Neuronal stem cell (in vitro differentiated cells): ENCODE data around the gene HPCAL1.

Source experiments
- DNase-seq: peaks from one replicate; pipeline ENCODE4 v3.0.0-alpha.2; 2013; ENCODE audit warnings: low spot score
- H2AFZ ChIP-seq: one replicate; pipeline ENCODE4 v1.6.1; 2013; ENCODE audit warnings: mild to moderate bottlenecking, low read length, inconsistent platforms
- H2AK5ac ChIP-seq: 2 replicates; pipeline ENCODE4 v1.6.1; 2013; ENCODE audit warnings: low read depth, mild to moderate bottlenecking, inconsistent platforms, low read length, moderate library complexity, mixed read lengths
- H2BK120ac ChIP-seq: 2 replicates; pipeline ENCODE4 v1.6.1; 2013; ENCODE audit warnings: low read depth, mild to moderate bottlenecking, inconsistent platforms, low read length, moderate library complexity, mixed read lengths
- H2BK12ac ChIP-seq: one replicate; pipeline ENCODE4 v1.6.1; 2013; ENCODE audit warnings: low read length, inconsistent platforms
- H2BK15ac ChIP-seq: 2 replicates; pipeline ENCODE4 v1.6.1; 2013; ENCODE audit warnings: mild to moderate bottlenecking, low read length, inconsistent platforms, mixed read lengths
- H2BK5ac ChIP-seq: one replicate; pipeline ENCODE4 v1.6.1; 2013; ENCODE audit warnings: inconsistent platforms, mild to moderate bottlenecking, low read length, moderate library complexity
- H3K14ac ChIP-seq: one replicate; pipeline ENCODE4 v1.6.1; 2013; ENCODE audit warnings: low read length, inconsistent platforms
- H3K18ac ChIP-seq: 2 replicates; pipeline ENCODE4 v1.6.1; 2013; ENCODE audit warnings: low read length, inconsistent platforms
- H3K23ac ChIP-seq: 2 replicates; pipeline ENCODE4 v1.6.1; 2013; ENCODE audit warnings: low read depth, mild to moderate bottlenecking, mixed read lengths, low read length, inconsistent platforms; ENCODE audit not compliant: poor library complexity
- H3K27ac ChIP-seq: replicated peaks from 3 replicates; pipeline ENCODE4 v1.5.1; 2013; ENCODE audit warnings: low read length, inconsistent platforms
- H3K27me3 ChIP-seq, 3 experiments: 2 replicates each; pipeline ENCODE4 v1.6.1; 2013; ENCODE audit warnings: low read length in 3 of 3, mild to moderate bottlenecking in 2 of 3, inconsistent platforms in 1 of 3, low read depth in 1 of 3, mixed read lengths in 1 of 3, moderate library complexity in 1 of 3; ENCODE audit not compliant: control insufficient read depth in 3 of 3, insufficient read depth in 3 of 3
- H3K36me3 ChIP-seq, 2 donors: replicated peaks in 1 of 2; 2 replicates each; pipeline ENCODE4 v1.6.1; 2013; ENCODE audit warnings: low read length in 2 of 2; ENCODE audit not compliant: control insufficient read depth in 2 of 2, insufficient read depth in 2 of 2
- H3K4ac ChIP-seq: 2 replicates; pipeline ENCODE4 v1.6.1; 2013; ENCODE audit warnings: inconsistent platforms, mild to moderate bottlenecking, low read length, moderate library complexity
- H3K4me1 ChIP-seq, 2 donors: 1 replicate in 1 of 2; 2 replicates in 1 of 2; pipeline ENCODE4 v1.6.1; 2013; ENCODE audit warnings: low read length in 2 of 2, low read depth in 1 of 2; ENCODE audit not compliant: control insufficient read depth in 2 of 2, insufficient read depth in 1 of 2
- H3K4me2 ChIP-seq: one replicate; pipeline ENCODE4 v1.6.1; 2013; ENCODE audit warnings: mild to moderate bottlenecking, low read length, inconsistent platforms; ENCODE audit not compliant: insufficient read depth, poor library complexity, severe bottlenecking
- H3K4me3 ChIP-seq, 2 donors: 2 replicates each; pipeline ENCODE4 v1.5.1; 2013; ENCODE audit warnings: low read length in 2 of 2, mild to moderate bottlenecking in 2 of 2, inconsistent platforms in 1 of 2, moderate library complexity in 1 of 2
- H3K79me1 ChIP-seq: one replicate; pipeline ENCODE4 v1.6.1; 2013; ENCODE audit warnings: low read depth, mild to moderate bottlenecking, inconsistent platforms, low read length, moderate library complexity
- H3K9ac ChIP-seq: one replicate; pipeline ENCODE4 v1.6.1; 2013; ENCODE audit warnings: mild to moderate bottlenecking, low read depth, low read length, inconsistent platforms; ENCODE audit not compliant: poor library complexity
- H3K9me3 ChIP-seq, 2 donors: replicated peaks in 1 of 2; 2 replicates each; pipeline versions ENCODE3 to v1.6.1; 2013; ENCODE audit warnings: low read length in 2 of 2, mild to moderate bottlenecking in 2 of 2, inconsistent platforms in 1 of 2, low read depth in 1 of 2, mixed read lengths in 1 of 2, moderate library complexity in 1 of 2; ENCODE audit not compliant: control insufficient read depth in 2 of 2, insufficient read depth in 1 of 2
- H4K8ac ChIP-seq: one replicate; pipeline ENCODE4 v1.6.1; 2013; ENCODE audit warnings: low read depth, mild to moderate bottlenecking, inconsistent platforms, low read length, moderate library complexity
- H4K91ac ChIP-seq: one replicate; pipeline ENCODE4 v1.6.1; 2013; ENCODE audit warnings: low read length, low read depth, mild to moderate bottlenecking, inconsistent platforms; ENCODE audit not compliant: poor library complexity
- WGBS, 2 donors: extraction: QIAGEN DNeasy Blood & Tissue Kit; methylation state at CpG; one replicate each; pipeline ENCODE4 v1.1.7; 2013; ENCODE audit warnings: missing lambda C conversion rate in 2 of 2, mixed read lengths in 1 of 2; ENCODE audit not compliant: insufficient read length in 2 of 2, insufficient replicate concordance in 1 of 2; ENCODE audit errors: extremely low coverage in 2 of 2; 5-methylcytosine and 5-hydroxymethylcytosine counted together

HPCAL1 gene

GRCh38 chr2:10435820-10436204 lies 133.1 kb downstream of the HPCAL1 start:
- Histone ChIP-seq H4K91ac (no peak overlapping the region), H3K18ac (peak overlapping the region; percentile 34), H3K9me3 (peaks cover 0 to 5% of the 10 kb centered on the region in 2 donors), H3K4me3 (no peak overlapping the region), H3K4me1 (peaks cover 14 to 16% of the 10 kb centered on the region in 2 donors), H2AK5ac (peak overlapping the region; percentile 15), H3K4ac (no peak overlapping the region), H2BK12ac (no peak overlapping the region), H3K23ac (no peak overlapping the region), H3K36me3 (peaks cover 20 to 25% of the 10 kb centered on the region in 2 donors), H2BK5ac (no peak overlapping the region), H2BK120ac (no peak overlapping the region), H3K79me1 (peaks cover 5% of the 10 kb centered on the region), H3K27ac (no peak overlapping the region), H3K27me3 (peaks cover 0 to 16% (median 0%) of the 10 kb centered on the region in 3 experiments), H3K4me2 (no peak overlapping the region), H2AFZ (no peak overlapping the region), H3K14ac (no peak overlapping the region), H4K8ac (no peak overlapping the region), H3K9ac (no peak overlapping the region), H2BK15ac (peak overlapping the region; percentile 52)
- no peak for DNase-seq
- WGBS, 2 donors: no CpG with 5 or more reads among the region's 14 CpGs

GRCh38 chr2:10436583-10437110 lies 133.9 kb downstream of the HPCAL1 start:
- Histone ChIP-seq H3K4me1 (peaks cover 14 to 16% of the 10 kb centered on the region in 2 donors), H3K9ac (peak overlapping the region; percentile 53), H2AK5ac (no peak overlapping the region), H3K23ac (no peak overlapping the region), H3K79me1 (peaks cover 5% of the 10 kb centered on the region), H3K18ac (no peak overlapping the region), H3K27ac (no peak overlapping the region), H4K91ac (no peak overlapping the region), H3K14ac (no peak overlapping the region), H2BK5ac (no peak overlapping the region), H2AFZ (no peak overlapping the region), H3K4me3 (no peak overlapping the region), H3K9me3 (peaks cover 0 to 5% of the 10 kb centered on the region in 2 donors), H3K4me2 (no peak overlapping the region), H2BK15ac (no peak overlapping the region), H2BK12ac (no peak overlapping the region), H3K4ac (no peak overlapping the region), H2BK120ac (no peak overlapping the region), H3K27me3 (peaks cover 0 to 11% (median 0%) of the 10 kb centered on the region in 3 experiments), H4K8ac (no peak overlapping the region), H3K36me3 (peaks cover 26 to 33% of the 10 kb centered on the region in 2 donors)
- no peak for DNase-seq
- no CpG with 5 or more reads among the region's 13 CpGs for WGBS, 2 donors

GRCh38 chr2:10437806-10438205 lies 135.1 kb downstream of the HPCAL1 start:
- Histone ChIP-seq H3K36me3 (peaks cover 34 to 45% of the 10 kb centered on the region in 2 donors), H3K27me3 (peaks cover 0 to 6% (median 0%) of the 10 kb centered on the region in 3 experiments), H3K4me1 (peaks cover 14 to 16% of the 10 kb centered on the region in 2 donors), H2BK5ac (no peak overlapping the region), H3K18ac (no peak overlapping the region), H2BK120ac (no peak overlapping the region), H3K9me3 (peaks cover 0 to 5% of the 10 kb centered on the region in 2 donors), H3K9ac (no peak overlapping the region), H4K91ac (no peak overlapping the region), H2BK15ac (no peak overlapping the region), H3K27ac (no peak overlapping the region), H3K14ac (no peak overlapping the region), H2AFZ (no peak overlapping the region), H3K4me3 (no peak overlapping the region), H3K79me1 (peaks cover 5% of the 10 kb centered on the region), H3K23ac (no peak overlapping the region), H2BK12ac (no peak overlapping the region), H4K8ac (no peak overlapping the region), H3K4me2 (no peak overlapping the region), H3K4ac (no peak overlapping the region), H2AK5ac (no peak overlapping the region)
- no CpG with 5 or more reads among the region's 9 CpGs for WGBS, 2 donors
- no peak for DNase-seq

- H2BK15ac ChIP-seq: no peak overlapping the region
- H3K4ac ChIP-seq: no peak overlapping the region
- H4K8ac ChIP-seq: no peak overlapping the region
- H3K36me3 ChIP-seq: peaks cover 40 to 54% of the 10 kb centered on the region in 2 donors
- H2BK12ac ChIP-seq: no peak overlapping the region
- H3K14ac ChIP-seq: no peak overlapping the region
- H3K27ac ChIP-seq: no peak overlapping the region
- WGBS, 2 donors: no CpG with 5 or more reads among the region's 14 CpGs
- no peak for DNase-seq
- H3K4me3 ChIP-seq: no peak overlapping the region
- no peaks in the 10 kb centered on the region for H3K79me1 ChIP-seq
- no peak overlapping the region for H2BK120ac ChIP-seq
- H3K23ac ChIP-seq: peak overlapping the region; percentile 29
- H4K91ac ChIP-seq: no peak overlapping the region
- peaks cover 5 to 9% of the 10 kb centered on the region in 2 donors for H3K4me1 ChIP-seq
- H3K18ac ChIP-seq: no peak overlapping the region
- H3K9me3 ChIP-seq: no peaks in the 10 kb centered on the region
- H2BK5ac ChIP-seq: no peak overlapping the region
- no peak overlapping the region for H2AFZ ChIP-seq
- no peak overlapping the region for H3K4me2 ChIP-seq
- H3K9ac ChIP-seq: no peak overlapping the region
- no peak overlapping the region for H2AK5ac ChIP-seq
- H3K27me3 ChIP-seq: no peaks in the 10 kb centered on the region
Measured at GRCh38 chr2:10438688-10439087, 136.0 kb downstream of the HPCAL1 start.
